ENCODE results near the gene HLA-DOA.

Gene HLA-DOA

GRCh38 chr6:32977953-32978324, 31.5 kb downstream of the HLA-DOA start:
- TF ChIP-seq PPARA (CRISPR knock-in tag; IDR thresholded peaks at IDR 0.05; ENCODE audit: borderline replicate concordance) (no peak), SNAI2 (CRISPR knock-in tag; IDR thresholded peaks at IDR 0.05) (no peak), ZFP3 (CRISPR knock-in tag; IDR thresholded peaks at IDR 0.05) (no peak), CSDC2 (CRISPR knock-in tag; IDR thresholded peaks at IDR 0.05) (no peak), CSRNP3 (CRISPR knock-in tag; IDR thresholded peaks at IDR 0.05) (no peak), ZNF565 (CRISPR knock-in tag; conservative IDR thresholded peaks at IDR 0.05; ENCODE audit: low read depth) (no peak), RARB (CRISPR knock-in tag; IDR thresholded peaks at IDR 0.05) (no peak), TSHZ2 (CRISPR knock-in tag; IDR thresholded peaks at IDR 0.05) (no peak), ESRRG (CRISPR knock-in tag; IDR thresholded peaks at IDR 0.05) (no peak), POU6F1 (CRISPR knock-in tag; IDR thresholded peaks at IDR 0.05; ENCODE audit: borderline replicate concordance, low read depth) (no peak), TOX (CRISPR knock-in tag; IDR thresholded peaks at IDR 0.05; ENCODE audit: borderline replicate concordance) (no peak), GLIS3 (CRISPR knock-in tag; IDR thresholded peaks at IDR 0.05) (no peak), OSR1 (CRISPR knock-in tag; IDR thresholded peaks at IDR 0.05) (no peak), CREB5 (CRISPR knock-in tag; IDR thresholded peaks at IDR 0.05; ENCODE audit: low read depth) (no peak), ZC3H10 (CRISPR knock-in tag; IDR thresholded peaks at IDR 0.05) (no peak), ZNF70 (CRISPR knock-in tag; IDR thresholded peaks at IDR 0.05) (no peak), ARNTL (CRISPR knock-in tag; IDR thresholded peaks at IDR 0.05; ENCODE audit: borderline replicate concordance, low read depth) (no peak), PATZ1 (CRISPR knock-in tag; IDR thresholded peaks at IDR 0.05; ENCODE audit: borderline replicate concordance) (no peak), ISL1 (CRISPR knock-in tag; IDR thresholded peaks at IDR 0.05) (no peak)
- ATAC-seq: no peak

GRCh38 chr6:32977272-32977952, 32.0 kb downstream of the HLA-DOA start:
- ATAC-seq: no peak
- no peak for TF ChIP-seq TSHZ2 (CRISPR knock-in tag; IDR thresholded peaks at IDR 0.05)
- TF ChIP-seq ESRRG (CRISPR knock-in tag; IDR thresholded peaks at IDR 0.05): no peak
- no peak for TF ChIP-seq ZFP3 (CRISPR knock-in tag; IDR thresholded peaks at IDR 0.05)
- TF ChIP-seq RARB (CRISPR knock-in tag; IDR thresholded peaks at IDR 0.05): no peak
- TF ChIP-seq ISL1 (CRISPR knock-in tag; IDR thresholded peaks at IDR 0.05): no peak
- no peak for TF ChIP-seq ZNF70 (CRISPR knock-in tag; IDR thresholded peaks at IDR 0.05)

All from SK-N-SH treated with all-trans-retinoic acid at 6 μM for 48 hours (cell line).